IMR-90 (cell line): ENCODE data around the gene C11orf97. TPM values are rescaled to one million over a fixed set of nuclear protein-coding genes. Genes with fewer than 3 reads are reported as not detected.

Experiments used
- ATAC-seq: fragments of 200-7000 bp; cut with Tn5 transposase; 2 replicates; pipeline ENCODE4 v1.9.1; 2020; ENCODE audit warnings: low read depth, mild to moderate bottlenecking, moderate library complexity
- BruUV-seq: library from RNA; stranded (reverse); fragments of 400-500 nt; replicated peaks from 2 replicates; lab custom pipeline; 2021; lab: Mats Ljungman, UMichigan
- CTCF ChIA-PET: fragments of 300-600 bp; formaldehyde crosslinking; extraction: SDS; loops from one replicate; lab custom pipeline; 2021; ENCODE audit warnings: antibody characterized with exemption; lab: Yijun Ruan, JAX
- POLR2A ChIA-PET: fragments of 300-600 bp; sonication (Branson Sonifier 250); formaldehyde crosslinking; loops from one replicate; lab custom pipeline; 2022; ENCODE audit warnings: antibody characterized with exemption; ENCODE audit not compliant: unreplicated experiment; lab: Charles Lee
- DNase-seq: peaks from one replicate; pipeline ENCODE4 v3.0.0; 2013
- H2AFZ ChIP-seq: replicated peaks from 2 replicates; pipeline ENCODE3; 2013; ENCODE audit warnings: low read length, mild to moderate bottlenecking; ENCODE audit not compliant: poor library complexity
- H2AK5ac ChIP-seq: 2 replicates; pipeline ENCODE4 v1.6.1; 2013; ENCODE audit warnings: low read depth, low read length, inconsistent platforms
- H2AK9ac ChIP-seq: replicated peaks from 2 replicates; pipeline ENCODE3; 2013; ENCODE audit warnings: mild to moderate bottlenecking, low read depth, low read length, moderate library complexity; ENCODE audit not compliant: poor library complexity
- H2BK120ac ChIP-seq: 2 replicates; pipeline ENCODE4 v1.6.1; 2013; ENCODE audit warnings: low read depth, low read length, inconsistent platforms
- H2BK15ac ChIP-seq: 3 replicates; pipeline ENCODE4 v1.6.1; 2013; ENCODE audit warnings: low read depth, low read length, inconsistent platforms
- H2BK20ac ChIP-seq: 2 replicates; pipeline ENCODE4 v1.6.1; 2013; ENCODE audit warnings: low read depth, mild to moderate bottlenecking, inconsistent platforms, low read length, moderate library complexity
- H2BK5ac ChIP-seq: 2 replicates; pipeline ENCODE4 v1.6.1; 2013; ENCODE audit warnings: mild to moderate bottlenecking, low read depth, low read length, inconsistent platforms; ENCODE audit not compliant: poor library complexity, severe bottlenecking
- H3K14ac ChIP-seq: replicated peaks from 2 replicates; pipeline ENCODE4 v1.6.1; 2013; ENCODE audit warnings: low read depth, low read length, inconsistent platforms
- H3K18ac ChIP-seq: 2 replicates; pipeline ENCODE4 v1.6.1; 2013; ENCODE audit warnings: low read depth, low read length, control low read depth
- H3K23ac ChIP-seq: 2 replicates; pipeline ENCODE4 v1.6.1; 2013; ENCODE audit warnings: low read depth, low read length, inconsistent platforms
- H3K27ac ChIP-seq: 2 replicates; pipeline ENCODE4 v1.5.1; 2013; ENCODE audit warnings: mild to moderate bottlenecking, control low read depth, low read length; ENCODE audit not compliant: insufficient read depth
- H3K27me3 ChIP-seq: 2 replicates; pipeline ENCODE4 v1.6.1; 2013; ENCODE audit warnings: low read length; ENCODE audit not compliant: control insufficient read depth, insufficient read depth
- H3K36me3 ChIP-seq: 2 replicates; pipeline ENCODE4 v1.6.1; 2013; ENCODE audit warnings: low read length, mixed read lengths; ENCODE audit not compliant: control insufficient read depth, insufficient read depth
- H3K4ac ChIP-seq: 2 replicates; pipeline ENCODE4 v1.6.1; 2013; ENCODE audit warnings: low read depth, low read length, inconsistent platforms
- H3K4me1 ChIP-seq: 2 replicates; pipeline ENCODE4 v1.6.1; 2013; ENCODE audit warnings: low read length, mixed read lengths; ENCODE audit not compliant: control insufficient read depth, insufficient read depth
- H3K4me2 ChIP-seq: 2 replicates; pipeline ENCODE4 v1.6.1; 2013; ENCODE audit warnings: low read depth, mild to moderate bottlenecking, control low read depth, low read length, moderate library complexity
- H3K4me3 ChIP-seq: 2 replicates; pipeline ENCODE4 v1.5.1; 2013; ENCODE audit warnings: low read depth, mild to moderate bottlenecking, control low read depth, low read length, moderate library complexity; ENCODE audit not compliant: insufficient read depth
- H3K56ac ChIP-seq: 2 replicates; pipeline ENCODE4 v1.6.1; 2013; ENCODE audit warnings: low read length, inconsistent platforms; ENCODE audit not compliant: insufficient read depth; ENCODE audit errors: extremely low read depth
- H3K79me1 ChIP-seq, 2 experiments: 2 replicates each; pipeline ENCODE4 v1.6.1; 2013; ENCODE audit warnings: low read length in 2 of 2, inconsistent platforms in 1 of 2, low read depth in 1 of 2
- H3K9ac ChIP-seq: 2 replicates; pipeline ENCODE4 v1.6.1; 2013; ENCODE audit warnings: low read depth, low read length, control low read depth
- H3K9me1 ChIP-seq: 2 replicates; pipeline ENCODE4 v1.6.1; 2013; ENCODE audit warnings: low read length, inconsistent platforms; ENCODE audit not compliant: insufficient read depth
- H3K9me3 ChIP-seq: 2 replicates; pipeline ENCODE4 v1.6.1; 2013; ENCODE audit warnings: low read length; ENCODE audit not compliant: control insufficient read depth, insufficient read depth
- H4K20me1 ChIP-seq: 2 replicates; pipeline ENCODE4 v1.6.1; 2013; ENCODE audit warnings: low read length, inconsistent platforms; ENCODE audit not compliant: insufficient read depth
- H4K5ac ChIP-seq: 2 replicates; pipeline ENCODE4 v1.6.1; 2013; ENCODE audit warnings: mild to moderate bottlenecking, low read depth, low read length, control low read depth
- H4K8ac ChIP-seq, 2 experiments: 2 replicates each; pipeline ENCODE4 v1.6.1; 2013; ENCODE audit warnings: low read depth in 2 of 2, low read length in 2 of 2, control low read depth in 1 of 2, inconsistent platforms in 1 of 2
- H4K91ac ChIP-seq: 2 replicates; pipeline ENCODE4 v1.6.1; 2013; ENCODE audit warnings: low read depth, low read length, inconsistent platforms; ENCODE audit not compliant: insufficient read depth
- RAD21 ChIP-seq: IDR thresholded peaks from 2 replicates; pipeline ENCODE4 v1.6.1; 2012; ENCODE audit warnings: low read length, improper control_type of control experiment
- RCOR1 ChIP-seq: IDR thresholded peaks from 2 replicates; pipeline ENCODE4 v1.6.1; 2012; ENCODE audit warnings: mild to moderate bottlenecking, low read length, improper control_type of control experiment; ENCODE audit not compliant: insufficient replicate concordance
- SMC3 ChIP-seq: fragments of 150-350 bp; IDR thresholded peaks from 2 replicates; pipeline ENCODE4 v1.6.1; 2016; ENCODE audit warnings: low read depth, mild to moderate bottlenecking, antibody characterized with exemption, low read length, moderate library complexity
- WGBS, 2 experiments: methylation state at CpG; one replicate each; pipeline versions ENCODE4 v1.1.5 to v1.1.7; 2013; ENCODE audit warnings: missing lambda C conversion rate in 2 of 2; ENCODE audit not compliant: insufficient read length in 1 of 2; ENCODE audit errors: extremely low coverage in 2 of 2; 5-methylcytosine and 5-hydroxymethylcytosine counted together
- dilution Hi-C: fragments of 300-500 bp; cut with HindIII; formaldehyde crosslinking; loops from one replicate; pipeline ENCODE4 v1.14.3; 2018; ENCODE audit warnings: low sequenced_read_pairs; ENCODE audit not compliant: unreplicated experiment
- in situ Hi-C: fragments of 300-500 bp; cut with MboI; formaldehyde crosslinking; loops from 3 replicates; pipeline ENCODE4 v1.14.3; 2019; ENCODE audit warnings: low sequenced_read_pairs, inconsistent platforms, mixed read lengths
- intact Hi-C: fragments of 100-400 bp; cut with micrococcal nuclease; formaldehyde crosslinking; loops from 2 replicates; pipeline ENCODE4 v1.10.0; 2022
- polyA plus RNA-seq, 3 experiments: library from polyadenylated mRNA; depleted of rRNA; stranded (reverse); fragments of >200 nt; gene quantifications; 2 replicates each; pipeline ENCODE4 v1.2.3, GENCODE V29; 2012; ENCODE audit warnings: low replicate concordance in 1 of 3
- total RNA-seq: library from RNA; depleted of rRNA; stranded (reverse); fragments of >200 nt; gene quantifications from 2 replicates; pipeline ENCODE4 v1.2.3, GENCODE V29; 2012
- TF ChIP-seq, protein P1 (sequence below): conservative IDR thresholded peaks from 2 replicates; pipeline ENCODE4 v1.5.1; 2012; ENCODE audit warnings: mild to moderate bottlenecking, low read depth, low read length, improper control_type of control experiment
- TF ChIP-seq, protein P2 (sequence below): fragments of 150-350 bp; IDR thresholded peaks from 2 replicates; pipeline ENCODE4 v1.6.1; 2016; ENCODE audit warnings: low read depth, mild to moderate bottlenecking, low read length, moderate library complexity, borderline replicate concordance

Gene C11orf97
- total and polyA plus RNA-seq, 2 of the 4 experiments (the other 2 are of a cell fraction), result not detected

DNA sequence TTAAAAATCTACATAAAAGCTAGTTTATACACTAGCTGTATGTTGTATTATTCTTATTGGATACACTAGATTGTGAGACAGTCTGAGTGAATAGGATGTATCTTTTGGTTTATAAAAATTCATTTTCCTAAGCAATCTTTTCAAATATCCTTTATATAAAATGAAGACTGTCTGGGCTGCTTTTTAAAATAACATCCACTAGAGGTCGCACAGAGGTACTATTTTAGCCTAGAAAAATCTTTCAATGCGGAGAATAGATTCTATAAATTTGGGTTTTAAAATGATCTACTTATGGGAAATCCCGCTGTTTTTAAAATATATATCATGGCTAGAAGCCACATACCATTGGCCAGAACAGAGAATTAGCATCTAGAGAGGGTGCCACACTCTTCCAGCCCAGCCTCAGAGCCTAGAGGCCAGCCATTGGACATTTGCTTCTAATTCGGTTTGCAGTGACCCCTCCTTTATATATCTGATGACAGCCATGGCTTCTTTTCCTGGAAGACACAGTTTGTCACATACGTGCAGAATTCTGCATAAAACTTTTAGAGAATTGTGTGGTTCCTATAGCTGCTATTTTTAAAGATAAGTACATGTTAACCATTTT, 7.3 kb downstream of the C11orf97 start:
- H4K20me1 ChIP-seq, result no peaks in the 10 kb centered on the region
- H3K36me3 ChIP-seq, result no peaks in the 10 kb centered on the region
- H2BK5ac ChIP-seq, result no peak overlapping the region
- no peak overlapping the region for H2BK120ac ChIP-seq
- H2AK5ac ChIP-seq, result no peak overlapping the region
- H2BK20ac ChIP-seq, result no peak overlapping the region
- no peak overlapping the region for H3K27ac ChIP-seq
- no peak overlapping the region for H3K23ac ChIP-seq
- TF ChIP-seq, protein P1, sequence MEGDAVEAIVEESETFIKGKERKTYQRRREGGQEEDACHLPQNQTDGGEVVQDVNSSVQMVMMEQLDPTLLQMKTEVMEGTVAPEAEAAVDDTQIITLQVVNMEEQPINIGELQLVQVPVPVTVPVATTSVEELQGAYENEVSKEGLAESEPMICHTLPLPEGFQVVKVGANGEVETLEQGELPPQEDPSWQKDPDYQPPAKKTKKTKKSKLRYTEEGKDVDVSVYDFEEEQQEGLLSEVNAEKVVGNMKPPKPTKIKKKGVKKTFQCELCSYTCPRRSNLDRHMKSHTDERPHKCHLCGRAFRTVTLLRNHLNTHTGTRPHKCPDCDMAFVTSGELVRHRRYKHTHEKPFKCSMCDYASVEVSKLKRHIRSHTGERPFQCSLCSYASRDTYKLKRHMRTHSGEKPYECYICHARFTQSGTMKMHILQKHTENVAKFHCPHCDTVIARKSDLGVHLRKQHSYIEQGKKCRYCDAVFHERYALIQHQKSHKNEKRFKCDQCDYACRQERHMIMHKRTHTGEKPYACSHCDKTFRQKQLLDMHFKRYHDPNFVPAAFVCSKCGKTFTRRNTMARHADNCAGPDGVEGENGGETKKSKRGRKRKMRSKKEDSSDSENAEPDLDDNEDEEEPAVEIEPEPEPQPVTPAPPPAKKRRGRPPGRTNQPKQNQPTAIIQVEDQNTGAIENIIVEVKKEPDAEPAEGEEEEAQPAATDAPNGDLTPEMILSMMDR, result peak; percentile 75
- TF ChIP-seq, protein P2, sequence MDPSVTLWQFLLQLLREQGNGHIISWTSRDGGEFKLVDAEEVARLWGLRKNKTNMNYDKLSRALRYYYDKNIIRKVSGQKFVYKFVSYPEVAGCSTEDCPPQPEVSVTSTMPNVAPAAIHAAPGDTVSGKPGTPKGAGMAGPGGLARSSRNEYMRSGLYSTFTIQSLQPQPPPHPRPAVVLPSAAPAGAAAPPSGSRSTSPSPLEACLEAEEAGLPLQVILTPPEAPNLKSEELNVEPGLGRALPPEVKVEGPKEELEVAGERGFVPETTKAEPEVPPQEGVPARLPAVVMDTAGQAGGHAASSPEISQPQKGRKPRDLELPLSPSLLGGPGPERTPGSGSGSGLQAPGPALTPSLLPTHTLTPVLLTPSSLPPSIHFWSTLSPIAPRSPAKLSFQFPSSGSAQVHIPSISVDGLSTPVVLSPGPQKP, result no peak
- TF ChIP-seq RCOR1 (no peak), SMC3 (peak; percentile 61; the same call in 1 of the 2 replicates), RAD21 (peak; percentile 64)
- H3K18ac ChIP-seq, result no peak overlapping the region; the same call in 1 of the 2 replicates
- H3K27me3 ChIP-seq, result peaks cover 8% of the 10 kb centered on the region
- no peak overlapping the region for H3K4ac ChIP-seq
- H2BK15ac ChIP-seq, result no peak overlapping the region
- no peaks in the 10 kb centered on the region for H3K79me1 ChIP-seq
- peak overlapping the region; percentile 65; the same call in 1 of the 2 replicates for H3K4me2 ChIP-seq
- H4K91ac ChIP-seq, result no peak overlapping the region
- ATAC-seq (peak; percentile 79), DNase-seq (peak; percentile 49)
- H3K9me1 ChIP-seq, result no peaks in the 10 kb centered on the region
- H2AFZ ChIP-seq, result no peak overlapping the region
- no peak overlapping the region for H4K5ac ChIP-seq
- no peak overlapping the region for H3K14ac ChIP-seq
- no peak overlapping the region for H2AK9ac ChIP-seq
- BruUV-seq, result no TSS peak
- no peak overlapping the region for H3K56ac ChIP-seq
- CTCF ChIA-PET, result interaction anchor here (0.7 to 1.6 kb wide), 7 partner anchors 9 to 624 kb away, joined by 3 to 6 read pairs (median 3); no protein-coding TSS in a partner anchor
- peaks cover 2% of the 10 kb centered on the region; the same call in 1 of the 2 replicates for H3K4me1 ChIP-seq
- H3K9ac ChIP-seq, result peak overlapping the region; percentile 56; the same call in 1 of the 2 replicates
- in situ Hi-C loops (loop anchor here (5.0 to 10.0 kb wide), 2 partner anchors 55 to 78 kb away; no protein-coding TSS in a partner anchor), intact Hi-C loops (loop anchor here (1.0 kb wide), 3 partner anchors 44 to 449 kb away; no protein-coding TSS in a partner anchor), dilution Hi-C loops (no loop called here)
- no peaks in the 10 kb centered on the region for H3K9me3 ChIP-seq
- no CpG with 5 or more reads among the region's 5 CpGs for WGBS, 2 experiments
- H4K8ac ChIP-seq, result no peak overlapping the region
- no peak overlapping the region for H3K4me3 ChIP-seq
- POLR2A ChIA-PET, result no interaction called here
